H1 (cell line): ENCODE data around the gene VAV2. TPM values are rescaled to one million over a fixed set of nuclear protein-coding genes. Genes with fewer than 3 reads are reported as not detected.

Experiments
- ATF2 ChIP-seq: IDR thresholded peaks from 2 replicates; pipeline ENCODE4 v1.6.1; 2012; ENCODE audit warnings: low read length, inconsistent platforms
- CHD7 ChIP-seq: fragments of 300-600 bp; sonication (generic); IDR thresholded peaks from 2 replicates; pipeline ENCODE4 v1.7.1; 2012; ENCODE audit warnings: low read length, moderate library complexity, mild to moderate bottlenecking, inconsistent platforms; ENCODE audit not compliant: insufficient replicate concordance
- E2F6 ChIP-seq: IDR thresholded peaks from 2 replicates; pipeline ENCODE4 v1.6.1; 2012; ENCODE audit warnings: inconsistent platforms
- HDAC6 ChIP-seq: IDR thresholded peaks from one replicate; pipeline ENCODE4 v1.7.1; 2012; ENCODE audit warnings: low read depth, mild to moderate bottlenecking, inconsistent platforms, low read length, moderate library complexity
- JUN ChIP-seq: IDR thresholded peaks from 2 replicates; pipeline ENCODE4 v1.6.1; 2011; ENCODE audit warnings: low read depth, mild to moderate bottlenecking, improper control_type of control experiment, low read length
- SUZ12 ChIP-seq: fragments of 200-600 bp; sonication (generic); IDR thresholded peaks from 2 replicates; pipeline ENCODE4 v1.6.1; 2012; ENCODE audit warnings: mild to moderate bottlenecking, inconsistent platforms, low read length, moderate library complexity, mixed read lengths
- ZNF274 ChIP-seq: IDR thresholded peaks from 2 replicates; pipeline ENCODE4 v1.7.0; 2012; ENCODE audit warnings: low read length, borderline replicate concordance; ENCODE audit errors: extremely low read depth
- polyA plus RNA-seq, 7 experiments: library from polyadenylated mRNA; depleted of rRNA in 3 of 7; stranded (reverse) in 5 of 7; unstranded in 2 of 7; fragments of >200 nt in 5 of 7; fragments of 200-250 nt in 2 of 7; gene quantifications; 1 replicate in 5 of 7; 2 replicates in 1 of 7; 4 replicates in 1 of 7; pipeline versions ENCODE4 v1.2.1 to v1.2.3, GENCODE V29; 2011 to 2013; ENCODE audit warnings: missing spikeins in 2 of 7, mixed read lengths in 2 of 7
- total RNA-seq: library from RNA; stranded (reverse); fragmentation: NEBNext Ultra II Directional; extraction: Animal tissue kit (Norgen Biotek cat#: 25700); gene quantifications from 2 replicates; pipeline ENCODE4 v1.2.1, GENCODE V29; 2021

The VAV2 gene
- total and polyA plus RNA-seq, 2 of the 8 experiments (the other 6 are each of a cell fraction or from before 2014, with no cell fraction given), result 13.6 to 37.6 TPM

- no peak for TF ChIP-seq HDAC6
- no peak for TF ChIP-seq ATF2
- no peak for TF ChIP-seq ZNF274
- TF ChIP-seq CHD7, result no peak
- TF ChIP-seq JUN, result no peak
- TF ChIP-seq SUZ12, result no peak
- no peak for TF ChIP-seq E2F6
Measured at GRCh38 chr9:133901184-133901835, 90.8 kb downstream of the VAV2 start (continued).
